ENCODE data around the gene MS4A18.

The MS4A18 gene

GRCh38 chr11:60791153-60791933 lies 66.8 kb downstream of the MS4A18 start:
- DNase-seq: no peak

GRCh38 chr11:60792521-60792920 lies 68.0 kb downstream of the MS4A18 start:
- DNase-seq: no peak
